ENCODE results near the gene AKAP6.

AKAP6 gene

GRCh38 chr14:32688941-32689340 lies 359.8 kb downstream of the AKAP6 start:
- no peak for DNase-seq

GRCh38 chr14:32692441-32692840 lies 363.3 kb downstream of the AKAP6 start:
- DNase-seq, result no peak

DNA sequence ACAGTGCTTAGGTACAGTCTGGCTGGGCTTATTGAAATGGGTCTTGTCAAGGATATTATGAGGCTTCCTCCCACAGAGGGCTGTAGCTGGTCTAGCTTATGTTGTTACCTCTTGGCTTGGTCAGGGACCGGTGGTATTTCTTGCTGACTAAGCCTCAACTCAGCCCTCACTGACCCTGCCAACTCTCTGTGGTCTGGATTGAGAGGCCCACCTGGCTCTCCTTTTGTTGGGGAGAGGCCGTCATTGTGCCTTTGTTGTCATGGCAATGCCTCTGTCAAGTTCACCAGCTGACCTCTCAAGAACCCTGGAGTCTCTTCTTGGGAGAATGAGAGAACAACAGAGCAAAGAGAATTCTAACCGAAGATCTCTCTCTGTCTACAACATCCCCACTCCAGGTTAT lies 364.0 kb downstream of the AKAP6 start:
- no peak for DNase-seq

DNA sequence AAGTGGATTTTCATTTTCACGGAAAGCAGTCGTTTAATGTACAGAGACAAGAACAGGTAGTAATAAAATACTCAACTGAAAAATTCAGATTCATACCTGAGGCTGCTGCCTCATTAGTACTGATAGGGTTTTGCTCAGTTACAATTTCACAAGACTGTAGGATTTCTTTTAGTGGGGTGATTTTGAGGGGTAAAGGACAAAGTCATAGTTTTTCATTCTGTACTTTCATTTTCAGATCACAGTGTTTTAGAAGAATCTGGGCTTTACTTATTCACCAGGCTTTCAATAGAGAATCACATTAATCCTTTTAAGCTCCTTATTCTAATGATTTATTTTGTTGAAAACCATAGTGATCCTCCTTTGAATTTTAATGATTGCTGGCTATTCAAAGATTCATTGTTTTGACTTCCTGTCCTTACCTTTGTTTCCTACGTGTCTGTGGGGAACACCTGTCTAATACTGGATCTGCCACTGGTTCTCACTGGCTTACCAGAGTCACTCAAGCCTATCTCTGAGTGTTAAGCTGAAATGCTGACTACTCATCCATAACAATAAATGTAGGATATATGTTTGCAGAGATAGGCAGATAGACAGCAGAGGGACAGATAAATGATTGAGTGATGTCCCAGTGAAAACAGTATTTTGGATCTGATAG lies 365.8 kb downstream of the AKAP6 start:
- DNase-seq, result no peak

- DNase-seq, result no peak
These were observed 367.4 kb downstream of the AKAP6 start for GRCh38 chr14:32696325-32697091.

DNA sequence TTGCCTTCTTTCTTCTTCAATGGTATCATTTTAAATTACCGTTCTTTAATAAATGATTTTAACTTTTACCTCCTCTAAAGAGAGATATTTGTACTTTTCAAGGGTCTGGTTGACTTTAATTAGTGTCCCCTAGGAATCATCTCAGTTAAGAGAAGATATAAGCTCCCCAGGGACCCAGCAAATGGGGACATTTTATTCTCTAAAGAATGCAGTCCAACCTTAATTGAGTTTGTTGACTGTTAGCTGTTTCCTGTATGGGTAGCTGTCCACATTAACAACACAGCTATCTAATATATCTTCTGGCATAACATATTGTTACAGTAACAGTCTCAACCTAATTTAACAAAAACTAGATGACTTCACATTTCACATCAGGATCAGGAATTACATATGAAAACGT lies 368.0 kb downstream of the AKAP6 start:
- DNase-seq, result no peak

GRCh38 chr14:32697704-32698103 lies 368.6 kb downstream of the AKAP6 start:
- no peak for DNase-seq

- DNase-seq, result no peak
These were observed 369.7 kb downstream of the AKAP6 start for GRCh38 chr14:32698831-32699230.

DNA sequence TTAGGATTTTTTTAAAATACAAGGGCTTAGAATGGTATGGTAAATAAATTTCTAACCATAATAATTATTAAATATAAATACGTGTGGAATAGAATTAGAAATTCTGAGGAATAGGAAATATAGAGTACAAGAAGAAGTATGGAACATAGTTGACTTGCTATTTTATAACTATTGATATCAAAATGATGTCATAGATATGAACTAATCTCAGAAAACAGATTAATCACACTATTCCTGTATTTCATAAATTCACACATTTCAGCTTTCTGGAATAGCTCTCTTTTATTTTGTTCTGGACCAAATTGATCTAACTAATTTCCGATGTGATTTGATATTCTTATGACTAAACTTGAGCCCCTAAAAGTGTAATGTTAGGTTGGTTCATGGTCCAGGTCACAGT lies 372.4 kb downstream of the AKAP6 start:
- DNase-seq, result no peak

DNA sequence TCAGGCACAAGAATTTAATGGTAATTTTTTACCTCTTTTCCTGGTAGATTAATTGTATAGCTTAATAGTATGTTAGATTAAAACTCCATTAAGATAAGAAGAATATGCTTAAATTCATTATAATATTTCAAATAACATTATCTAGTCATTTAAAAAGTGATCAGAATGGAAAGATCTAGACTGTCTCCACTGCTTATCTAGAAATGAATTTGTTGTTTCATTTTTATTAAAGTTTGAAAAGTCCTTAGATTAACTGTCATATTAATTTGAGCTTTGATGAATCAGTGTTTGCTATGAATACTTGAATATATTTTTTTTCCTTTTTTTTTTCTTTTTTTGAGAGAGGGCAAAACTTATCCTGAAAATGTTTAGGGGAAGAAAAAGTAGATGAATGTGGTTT lies 373.0 kb downstream of the AKAP6 start:
- no peak for DNase-seq

GRCh38 chr14:32702562-32702961 lies 373.5 kb downstream of the AKAP6 start:
- DNase-seq, result no peak

DNA sequence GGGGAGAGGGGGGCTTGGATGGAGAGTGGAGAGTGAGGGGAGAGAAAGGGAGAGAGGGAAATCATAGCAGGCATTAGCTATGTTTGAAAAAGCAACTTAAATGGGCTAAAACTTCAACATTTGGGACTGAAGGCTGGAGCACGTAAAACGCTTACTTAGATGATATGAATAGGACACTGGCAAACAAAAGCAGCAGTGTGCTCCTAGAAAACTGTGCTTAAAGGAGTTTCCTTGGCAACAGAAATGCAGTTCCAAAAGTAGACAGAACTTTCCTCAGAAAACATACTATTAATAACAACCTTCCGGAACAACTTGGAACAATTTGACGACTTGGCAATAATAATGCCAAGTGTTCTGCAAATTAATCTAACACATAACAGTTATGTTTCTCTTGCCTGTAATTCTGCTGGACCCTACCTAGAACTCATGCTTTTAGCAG lies 374.1 kb downstream of the AKAP6 start:
- no peak for DNase-seq

GRCh38 chr14:32706721-32707519 lies 377.8 kb downstream of the AKAP6 start:
- DNase-seq, result no peak

- DNase-seq, result no peak
These were observed 378.8 kb downstream of the AKAP6 start for GRCh38 chr14:32707742-32708500.

GRCh38 chr14:32709027-32709426 lies 379.9 kb downstream of the AKAP6 start:
- no peak for DNase-seq

- no peak for DNase-seq
These were observed 381.2 kb downstream of the AKAP6 start for GRCh38 chr14:32710231-32710671.

DNA sequence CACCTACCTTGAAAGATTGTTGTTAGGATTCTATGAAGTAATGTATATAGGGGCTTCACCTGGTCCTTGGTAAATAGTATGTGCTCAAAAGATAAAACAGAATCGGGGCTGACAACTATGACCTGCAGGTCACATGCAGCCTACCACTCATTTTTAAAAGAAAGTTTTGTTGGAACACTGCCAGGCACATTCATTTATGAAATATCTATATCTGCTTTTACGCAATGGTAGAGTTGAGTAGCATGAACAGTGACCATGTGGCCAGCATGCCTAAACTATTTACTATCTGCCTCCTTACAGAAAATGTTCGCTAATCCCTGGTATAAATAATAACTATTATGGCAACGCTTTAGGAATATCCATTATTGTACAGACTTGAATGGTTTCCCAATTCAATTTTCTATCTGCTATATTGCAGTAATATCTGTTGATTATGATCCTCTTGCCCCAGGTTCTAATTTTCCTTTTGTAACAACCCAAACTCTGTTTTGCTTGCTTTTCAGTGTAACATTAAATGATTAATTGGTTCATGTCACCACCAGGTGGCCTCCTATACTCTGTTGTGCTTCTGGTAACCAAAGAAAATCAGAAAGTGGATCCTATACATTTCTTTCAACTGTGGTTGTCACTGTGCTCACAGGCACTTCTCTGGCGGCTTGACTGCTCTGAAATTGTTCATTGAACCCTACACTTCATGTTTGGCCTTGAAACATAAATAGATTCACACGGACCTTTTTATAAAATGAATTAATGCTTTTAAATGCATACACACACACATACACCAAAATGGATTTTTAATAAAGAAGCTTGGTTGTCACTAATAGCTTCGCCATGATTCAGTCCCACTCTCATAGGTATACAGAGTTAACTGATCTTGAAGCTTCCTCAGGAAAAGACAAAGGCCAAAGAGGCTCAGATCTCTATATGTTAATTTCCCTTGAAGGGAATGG lies 381.9 kb downstream of the AKAP6 start:
- DNase-seq, result peak; percentile 73

DNA sequence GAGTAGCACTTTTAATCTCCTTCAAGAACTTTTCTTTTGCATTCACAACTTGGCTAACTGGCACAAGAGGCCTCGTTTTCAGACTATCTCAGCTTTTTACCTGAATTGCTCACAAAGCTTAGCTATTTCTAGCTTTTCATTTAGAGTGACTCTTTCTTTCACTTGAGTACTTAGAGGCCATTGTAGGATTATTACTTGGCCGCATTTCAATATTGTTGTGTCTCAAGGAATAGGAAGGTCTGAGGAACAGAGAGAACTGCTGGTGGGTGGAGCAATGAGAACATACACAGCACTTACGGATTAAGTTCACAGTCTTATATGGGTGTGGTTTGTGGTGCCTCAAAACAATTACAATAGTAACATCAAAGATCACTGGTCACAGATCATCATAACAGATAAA lies 384.8 kb downstream of the AKAP6 start:
- no peak for DNase-seq

DNA sequence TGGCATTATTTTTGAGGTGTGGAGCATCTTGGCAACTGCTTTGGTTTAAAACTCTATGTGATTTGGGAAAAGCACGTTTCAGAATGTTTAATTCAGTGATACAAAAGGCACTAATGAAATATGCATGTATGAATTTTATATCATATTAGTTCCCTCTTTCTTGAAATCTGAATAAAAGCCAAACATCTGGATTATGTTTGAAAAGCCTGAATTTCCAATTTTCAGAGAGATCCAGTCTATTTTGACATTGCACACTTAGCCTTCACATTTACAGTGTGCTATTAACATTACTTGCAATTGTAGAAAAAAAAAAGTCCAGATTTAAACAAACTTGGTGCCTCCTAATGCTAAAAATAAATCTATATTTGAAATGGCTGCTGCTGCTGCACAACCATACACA lies 390.5 kb downstream of the AKAP6 start:
- DNase-seq, result no peak

- DNase-seq, result no peak
These were observed 391.8 kb downstream of the AKAP6 start for GRCh38 chr14:32720927-32721326.

DNA sequence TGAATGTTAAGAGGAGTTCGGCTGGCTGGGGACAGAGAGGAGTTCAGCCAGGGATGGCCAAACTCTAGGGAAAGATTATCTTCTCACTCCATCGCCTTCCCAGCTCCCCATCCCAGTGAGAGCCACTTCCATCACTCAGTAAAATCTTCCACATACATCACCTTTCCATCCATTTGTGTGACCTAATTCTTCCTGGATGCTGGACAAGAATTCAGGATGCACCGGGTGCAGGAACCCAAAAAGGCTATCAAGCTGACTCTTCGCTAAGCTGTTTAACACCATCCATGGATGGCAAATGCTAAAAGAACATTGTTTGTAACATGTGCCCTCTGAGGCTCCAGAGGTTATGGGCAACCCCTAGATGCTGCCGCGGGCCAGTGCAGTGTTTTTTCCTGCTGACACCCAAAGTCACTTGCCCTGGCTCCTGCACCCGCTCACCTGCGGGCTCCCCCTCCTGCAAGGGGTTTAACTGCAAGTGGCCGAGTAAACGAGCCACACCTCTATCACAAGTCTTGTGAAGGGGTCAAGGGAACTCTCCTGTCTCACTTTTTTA lies 393.6 kb downstream of the AKAP6 start:
- DNase-seq, result no peak

All from NCI-H2107 (cell line).